HG03139 (cell line): Measurements from ENCODE around the gene SCN5A.

Experiments used
- ATAC-seq: cut with Tn5 transposase; IDR thresholded peaks from one replicate; pipeline ENCODE4 v1.9.1; 2021; ENCODE audit not compliant: unreplicated experiment

Gene SCN5A

DNA sequence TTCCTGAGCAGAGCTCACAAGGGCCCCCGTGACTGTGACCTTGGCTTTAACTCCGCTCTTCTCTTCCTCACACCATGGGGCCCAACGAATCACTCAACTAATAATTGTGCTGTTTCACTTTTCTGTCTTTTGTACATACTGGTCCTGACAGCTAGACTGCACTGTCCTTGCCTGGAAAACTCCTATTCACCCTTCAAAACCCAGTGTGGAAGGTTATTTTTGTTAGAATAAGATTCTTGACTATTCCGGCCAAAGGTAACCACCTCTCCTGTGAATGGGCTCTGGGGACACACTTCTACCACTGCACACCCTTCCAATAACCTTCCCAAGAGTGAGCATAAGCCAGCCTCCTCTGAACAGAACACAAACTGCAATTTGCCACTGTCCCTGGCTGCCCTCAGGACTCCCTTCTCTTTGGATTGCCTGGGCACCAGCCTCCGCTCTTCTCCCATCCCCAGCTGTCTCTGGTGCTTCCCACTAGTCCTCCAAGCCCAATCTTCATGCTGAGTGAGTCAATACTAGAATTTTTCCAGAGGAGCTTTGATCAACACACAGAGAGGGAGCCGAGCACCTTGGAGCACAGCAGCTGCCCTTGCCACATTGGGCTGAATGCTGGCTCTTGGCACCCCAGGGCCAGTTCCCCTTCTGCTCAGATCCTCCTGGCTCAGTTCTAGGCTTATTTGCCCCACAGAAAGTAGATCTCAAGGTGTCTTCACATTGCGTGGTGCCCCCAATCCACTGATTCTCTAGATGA, 2.1 kb downstream of the SCN5A start:
- ATAC-seq = no peak

DNA sequence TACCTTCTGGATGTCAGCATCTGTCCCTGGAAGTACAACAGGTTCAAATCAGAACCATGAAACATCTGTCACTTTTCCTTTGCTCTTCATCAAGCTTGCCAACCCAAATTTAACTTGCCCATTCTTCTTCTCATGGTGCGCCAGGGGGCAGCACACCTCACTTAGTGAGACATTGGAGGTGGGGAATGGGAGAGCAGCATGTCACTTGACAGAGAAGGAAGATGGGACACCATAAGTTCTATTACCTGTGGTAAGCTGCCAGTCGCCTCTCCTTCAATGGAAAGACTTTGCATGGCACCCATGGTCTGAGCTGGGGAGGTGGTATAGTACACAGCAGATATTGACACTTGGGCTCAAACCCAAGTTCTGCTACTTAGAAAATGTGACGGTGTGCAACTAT, 2.9 kb downstream of the SCN5A start:
- no peak for ATAC-seq

DNA sequence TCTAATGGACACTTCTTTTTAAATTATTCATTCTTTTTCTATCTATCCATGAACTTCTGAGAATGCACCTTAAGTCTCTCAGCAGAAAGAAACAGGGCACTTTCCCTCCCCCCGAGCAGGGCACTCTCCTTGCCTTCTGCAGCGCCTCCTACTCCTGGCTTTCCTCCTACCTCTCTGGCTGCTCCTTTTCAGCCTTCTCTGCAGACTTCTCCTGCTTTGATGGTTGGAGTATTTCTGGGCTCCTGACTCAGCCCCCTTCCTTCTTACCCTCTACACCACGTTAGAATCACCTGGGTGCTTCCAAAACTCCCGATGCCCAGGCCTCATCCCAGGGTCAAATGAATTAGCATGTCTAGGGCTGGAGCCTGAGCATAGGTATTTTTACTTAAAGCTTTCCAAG, 3.4 kb downstream of the SCN5A start:
- ATAC-seq = no peak

DNA sequence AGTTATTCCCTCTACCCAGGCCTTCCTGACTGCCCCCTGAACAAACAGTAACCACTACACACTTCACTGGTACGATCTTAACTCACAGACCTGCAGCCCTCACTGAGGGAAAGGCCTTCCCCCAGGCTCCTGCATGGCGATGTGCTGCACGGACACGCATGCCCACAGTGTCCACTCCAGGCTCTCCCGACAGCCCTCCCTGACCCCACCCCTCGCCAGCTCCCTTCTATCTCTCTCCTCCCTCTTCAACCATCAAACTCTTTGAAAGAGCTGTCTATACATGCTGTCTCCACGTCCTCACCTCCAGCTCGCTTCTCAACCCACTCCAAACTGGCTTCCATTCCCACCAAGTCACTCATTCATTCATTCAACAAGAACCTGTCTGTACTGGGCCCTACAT, 3.9 kb downstream of the SCN5A start:
- no peak for ATAC-seq

DNA sequence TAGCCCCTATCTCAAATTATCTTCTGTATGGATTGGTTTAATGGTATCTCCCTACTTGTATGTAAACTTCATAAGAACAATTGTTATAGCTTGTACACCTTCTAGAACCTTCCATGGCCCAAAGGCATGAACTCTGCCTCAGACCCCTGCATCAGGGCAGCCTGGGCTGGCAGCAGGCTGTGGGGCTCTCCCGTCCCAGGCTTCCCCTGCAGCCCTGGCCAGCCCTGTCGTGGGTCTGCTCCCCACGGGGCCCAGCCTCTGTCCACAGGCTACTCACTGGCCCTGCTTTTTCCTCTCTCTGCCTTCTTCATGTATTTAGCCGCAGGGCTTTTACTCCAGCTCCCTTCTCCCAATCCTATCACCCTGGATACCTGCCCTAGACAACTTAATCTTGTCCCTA, 4.4 kb downstream of the SCN5A start:
- no peak for ATAC-seq

DNA sequence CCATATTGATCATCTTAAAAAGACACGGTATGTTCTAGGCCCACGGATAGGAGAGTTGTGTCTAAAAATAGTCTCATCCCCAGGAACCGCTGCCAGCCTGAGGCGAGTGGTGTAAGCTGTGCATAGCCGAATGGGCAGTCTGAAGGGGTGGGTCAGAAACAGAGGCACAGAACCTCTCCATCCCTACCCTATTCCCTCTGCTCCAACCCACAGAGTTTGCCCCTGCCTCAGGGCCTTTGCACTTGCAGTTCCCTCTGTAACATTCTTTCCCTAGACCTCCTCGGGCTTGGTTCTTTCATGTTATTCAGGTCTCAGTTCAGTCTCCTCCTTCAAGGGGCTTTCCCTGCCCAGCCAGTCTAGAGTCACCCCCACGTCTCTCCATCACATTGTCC, 4.8 kb downstream of the SCN5A start:
- ATAC-seq = no peak

DNA sequence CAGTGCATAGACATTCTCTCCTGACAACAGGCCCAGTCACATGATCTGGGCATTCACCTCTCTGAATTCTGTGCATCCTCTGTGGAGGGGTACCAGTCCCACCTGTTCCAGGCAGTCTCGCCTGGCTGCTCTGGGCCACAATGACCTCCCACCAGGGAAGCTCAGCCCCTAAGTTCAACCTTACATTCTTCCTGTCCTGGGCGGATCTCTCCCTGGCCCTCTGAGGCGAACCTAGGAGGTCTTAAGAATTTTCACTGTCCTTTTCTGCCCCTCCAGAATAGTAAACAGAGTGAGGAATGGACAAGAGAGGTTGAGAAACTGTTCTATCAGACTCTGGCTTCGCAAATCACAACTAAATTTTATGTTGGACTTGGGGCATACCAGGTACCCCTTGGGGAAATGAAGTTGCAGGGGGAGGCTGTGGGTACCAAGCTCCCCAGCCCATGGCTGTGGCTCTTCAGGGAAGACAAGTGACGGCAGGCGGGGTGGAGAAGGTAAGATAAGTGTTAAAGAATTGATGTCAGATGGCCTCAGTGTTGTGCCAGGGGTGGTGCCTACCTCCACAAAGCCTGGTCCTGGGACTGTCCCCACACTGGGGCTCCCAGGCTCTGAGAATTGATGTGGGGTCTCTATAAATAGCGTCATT, 5.3 kb downstream of the SCN5A start:
- no peak for ATAC-seq

DNA sequence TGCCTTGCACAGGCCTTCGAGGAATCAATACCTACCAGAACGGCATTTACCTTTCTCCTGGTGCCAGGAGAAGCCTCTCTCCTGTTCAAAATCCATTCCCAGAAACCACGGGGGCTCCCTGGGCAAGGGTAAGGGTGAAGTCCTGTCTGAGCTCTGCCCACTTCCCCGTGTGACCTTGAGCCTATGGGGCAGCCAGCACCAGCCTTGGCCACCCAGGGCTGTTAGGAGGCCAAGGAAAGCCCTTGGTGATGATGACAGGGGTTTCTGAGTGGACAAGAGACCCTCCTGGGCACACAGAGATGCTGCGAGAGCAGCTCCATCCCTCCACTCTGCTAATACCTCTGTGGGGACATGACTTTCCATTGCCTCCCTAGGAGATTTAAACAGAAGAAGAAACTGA, 5.9 kb downstream of the SCN5A start:
- ATAC-seq = no peak

DNA sequence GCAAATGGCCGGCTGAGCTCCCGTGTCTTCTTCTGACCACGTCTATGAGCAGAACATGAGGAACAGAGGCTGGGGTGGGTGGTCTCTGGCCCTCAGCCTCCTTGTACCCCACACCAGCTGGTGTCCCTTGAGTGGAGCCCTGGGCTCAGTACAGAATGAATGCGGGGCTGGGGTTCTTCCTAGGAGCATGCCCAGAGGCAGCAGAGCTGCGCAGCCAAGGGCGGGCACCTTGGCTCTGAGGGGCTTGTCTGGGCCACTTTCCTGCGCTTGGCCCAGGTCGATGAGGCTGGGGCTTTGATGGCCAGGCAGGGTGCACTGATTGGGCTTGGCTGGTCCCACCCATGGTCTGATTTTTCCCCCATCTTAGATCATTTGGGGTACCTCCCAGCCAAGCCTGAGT, 6.4 kb downstream of the SCN5A start:
- no peak for ATAC-seq

DNA sequence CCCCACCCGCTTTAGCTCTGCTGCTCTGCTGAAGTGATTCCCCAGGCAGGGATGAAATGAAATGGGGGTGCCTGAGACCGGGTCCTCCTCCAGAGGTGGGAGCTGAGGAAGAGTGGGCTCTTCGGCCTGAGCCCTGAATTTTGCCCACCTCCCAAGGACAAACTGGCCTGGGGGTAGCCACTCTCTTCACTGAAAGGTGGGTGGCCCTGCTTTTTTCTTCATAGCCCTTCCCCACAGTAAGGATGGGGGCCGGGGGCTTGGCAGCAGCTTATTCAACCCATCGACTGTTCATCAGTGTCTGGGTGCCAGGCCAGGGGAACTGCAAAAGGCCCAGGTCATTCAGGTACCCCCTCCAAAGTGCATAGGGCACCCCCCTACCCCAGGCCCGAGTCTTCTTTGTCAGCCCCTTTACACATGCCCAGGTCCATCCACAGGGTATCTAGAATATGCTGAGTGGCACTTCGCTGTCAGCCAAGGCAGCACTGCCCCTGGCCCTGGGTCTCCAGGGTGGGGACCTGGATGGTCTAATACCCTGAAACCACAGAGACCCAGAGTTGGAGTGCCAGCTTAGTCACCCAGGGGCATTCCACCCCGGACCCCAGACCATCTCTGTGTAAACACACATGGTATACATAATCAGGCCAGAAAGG, 7.9 kb downstream of the SCN5A start:
- no peak for ATAC-seq

DNA sequence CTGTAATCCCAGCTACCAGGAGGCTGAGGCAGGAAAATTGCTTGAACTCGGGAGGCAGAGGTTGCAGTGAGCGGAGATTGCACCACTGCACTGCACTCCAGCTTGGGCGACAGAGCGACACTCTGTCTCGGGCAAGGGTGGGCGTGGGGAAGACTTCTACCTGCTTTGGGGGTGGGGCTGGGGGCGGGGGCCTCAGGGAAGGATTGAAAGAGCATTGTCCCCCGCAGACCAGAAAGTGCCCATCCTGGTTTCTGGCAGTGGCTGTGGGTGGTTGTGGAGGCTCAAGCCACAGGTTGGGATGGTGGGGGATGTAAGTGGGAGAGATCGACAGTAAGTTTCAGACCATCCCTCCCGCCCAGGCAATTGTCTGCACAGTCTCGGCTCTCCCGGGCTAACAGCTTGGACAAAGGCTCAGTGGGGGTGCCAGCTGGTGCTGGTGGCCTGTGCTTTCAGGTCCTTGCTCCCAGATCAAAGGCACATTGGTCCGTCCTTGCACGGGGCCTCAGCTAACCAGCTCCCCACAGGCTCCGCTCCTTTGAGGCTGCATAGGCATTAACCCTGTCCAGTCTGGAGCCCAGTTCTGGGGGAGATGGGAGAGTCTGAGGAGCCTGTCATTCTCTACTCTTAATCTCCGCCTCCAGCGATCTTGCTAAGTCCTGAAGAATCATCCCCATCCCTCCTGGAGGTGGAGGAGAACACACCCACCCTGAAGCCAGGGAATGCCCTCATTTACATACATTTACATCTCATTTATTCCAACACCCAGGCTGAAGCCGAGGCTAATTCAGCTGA, 8.6 kb downstream of the SCN5A start:
- ATAC-seq = no peak

DNA sequence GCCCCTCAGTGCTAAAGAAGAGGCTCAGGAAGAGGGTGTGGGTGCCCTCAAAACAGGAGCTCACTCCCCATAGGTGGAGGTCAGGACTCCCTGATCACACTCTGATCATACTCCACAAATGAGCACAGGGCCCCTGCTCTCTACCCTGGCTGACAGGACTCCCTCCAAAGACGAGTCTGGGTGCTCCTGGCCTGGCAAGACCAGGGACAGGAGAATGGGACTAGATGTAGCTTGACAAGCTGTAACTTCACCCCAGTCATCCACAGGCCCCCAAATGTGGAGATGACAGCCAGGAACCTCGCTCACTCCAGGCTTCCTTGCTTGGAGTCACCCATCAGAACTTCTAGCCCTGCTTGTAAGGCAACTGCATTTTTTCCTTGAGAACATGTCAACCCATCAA, 11.1 kb downstream of the SCN5A start:
- no peak for ATAC-seq

DNA sequence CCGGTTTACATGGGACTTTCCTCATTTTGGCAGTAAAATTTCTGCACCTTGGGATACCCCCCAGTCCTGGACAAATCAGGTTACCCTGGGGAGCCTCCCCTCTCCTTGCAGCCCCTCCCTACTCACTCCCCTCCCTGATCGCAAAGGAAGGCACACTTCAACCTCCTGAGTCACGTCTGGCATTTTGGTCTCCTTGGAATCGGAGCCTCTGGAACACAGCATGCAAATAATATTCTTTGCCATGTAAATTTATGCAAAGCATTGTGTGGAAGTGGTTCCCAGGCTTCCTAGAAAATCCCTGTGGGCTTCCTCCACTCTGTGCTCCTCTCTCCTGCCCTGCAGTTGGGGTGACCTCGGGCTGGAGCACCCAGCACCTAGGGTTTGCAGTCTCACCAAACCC, 11.6 kb downstream of the SCN5A start:
- no peak for ATAC-seq

DNA sequence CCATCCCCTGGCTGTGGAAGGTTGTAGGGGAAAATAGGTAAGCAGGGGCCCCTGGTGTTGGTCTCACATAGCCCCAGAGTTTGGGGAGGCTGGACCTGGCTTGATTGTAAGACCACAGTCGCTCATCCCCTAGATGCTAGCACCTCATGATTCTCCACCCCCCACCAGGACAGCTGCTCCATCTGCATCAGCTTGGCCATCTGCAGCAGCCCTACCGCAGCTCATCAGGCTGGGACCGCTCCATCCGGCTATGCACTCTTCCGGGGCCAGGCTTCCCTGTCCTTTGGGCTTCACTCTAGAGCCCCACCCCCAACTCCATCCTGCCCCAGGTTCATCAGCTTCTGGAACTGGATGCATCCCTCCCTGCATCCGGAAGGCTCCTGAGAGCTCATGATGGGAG, 12.6 kb downstream of the SCN5A start:
- ATAC-seq = no peak

DNA sequence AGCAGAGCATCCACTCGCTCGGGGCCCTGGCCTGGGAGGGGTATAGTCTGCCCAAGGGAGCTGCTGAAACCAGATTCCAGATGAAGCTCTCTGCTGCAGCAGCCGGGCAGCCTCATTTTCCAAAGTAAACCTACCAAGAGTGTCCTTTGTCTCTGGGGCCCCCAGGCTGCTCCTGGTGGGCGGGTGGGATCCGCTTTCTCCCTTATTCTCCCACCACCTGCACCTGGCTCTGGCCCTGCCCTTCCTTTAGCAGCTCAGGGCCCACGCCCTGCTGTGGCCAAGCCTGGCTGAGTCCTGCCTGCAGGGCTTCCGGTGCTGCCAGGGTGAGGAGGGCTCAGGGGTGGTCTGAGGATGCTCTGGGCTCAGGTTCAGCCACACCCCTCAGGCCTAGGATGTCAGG, 13.0 kb downstream of the SCN5A start:
- no peak for ATAC-seq

DNA sequence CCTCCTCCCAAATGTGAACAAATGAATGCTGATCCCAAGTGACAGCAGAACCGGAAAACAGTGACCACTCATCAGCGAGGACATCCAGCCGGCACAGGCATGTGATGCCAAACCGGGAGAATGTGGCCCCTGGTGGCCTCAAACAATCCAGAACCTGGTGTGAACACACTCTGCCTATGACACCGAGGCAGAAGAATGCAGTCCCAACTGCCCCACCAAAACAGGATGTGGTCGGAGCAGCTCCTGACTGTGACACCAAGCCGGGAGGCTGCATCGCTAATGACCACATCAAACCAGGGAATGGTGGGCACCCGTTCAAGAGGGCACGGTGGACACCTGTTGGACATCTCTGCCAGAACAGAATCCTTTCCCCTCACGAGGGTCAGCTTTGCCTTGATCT, 15.4 kb downstream of the SCN5A start:
- no peak for ATAC-seq

DNA sequence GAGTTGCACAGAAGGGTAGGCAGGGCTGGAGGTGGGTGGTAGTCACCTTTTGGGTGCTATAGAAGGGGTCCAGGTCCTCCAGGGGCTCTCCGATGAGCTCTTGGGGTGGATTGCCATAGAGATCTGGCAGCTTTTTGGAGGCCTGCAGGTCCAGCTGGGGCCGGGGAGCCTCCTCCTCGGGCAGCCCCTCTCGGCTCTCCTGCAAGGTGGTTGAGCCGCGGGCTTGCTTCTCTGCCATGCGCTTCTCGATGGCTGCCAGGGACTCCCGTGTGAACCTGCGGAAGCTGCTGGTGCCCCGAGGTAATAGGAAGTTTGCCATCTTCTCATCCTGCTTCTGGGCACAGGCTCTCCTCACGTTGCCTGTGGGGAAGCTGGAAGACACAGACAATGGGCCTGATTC, 16.5 kb downstream of the SCN5A start:
- no peak for ATAC-seq

DNA sequence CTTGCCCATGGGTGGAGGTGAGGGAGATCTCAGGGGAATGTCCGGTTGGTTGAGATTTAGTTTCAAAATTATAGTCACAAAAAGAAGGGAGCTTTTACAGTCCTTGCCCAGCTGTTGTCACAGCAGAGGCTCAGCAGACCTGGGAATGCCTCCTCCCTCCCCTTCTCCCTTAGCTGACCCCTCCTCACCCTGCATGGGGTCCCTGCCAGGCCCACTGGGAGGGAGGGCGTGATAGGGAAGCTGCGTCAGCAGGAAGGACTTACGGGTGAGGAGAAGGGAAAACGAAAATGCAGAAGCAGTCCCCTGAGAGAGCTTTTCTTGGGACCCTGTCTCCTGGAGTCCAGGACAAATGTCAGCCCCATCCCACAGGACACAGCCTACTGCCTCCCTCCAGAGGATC, 18.9 kb downstream of the SCN5A start:
- ATAC-seq = no peak

DNA sequence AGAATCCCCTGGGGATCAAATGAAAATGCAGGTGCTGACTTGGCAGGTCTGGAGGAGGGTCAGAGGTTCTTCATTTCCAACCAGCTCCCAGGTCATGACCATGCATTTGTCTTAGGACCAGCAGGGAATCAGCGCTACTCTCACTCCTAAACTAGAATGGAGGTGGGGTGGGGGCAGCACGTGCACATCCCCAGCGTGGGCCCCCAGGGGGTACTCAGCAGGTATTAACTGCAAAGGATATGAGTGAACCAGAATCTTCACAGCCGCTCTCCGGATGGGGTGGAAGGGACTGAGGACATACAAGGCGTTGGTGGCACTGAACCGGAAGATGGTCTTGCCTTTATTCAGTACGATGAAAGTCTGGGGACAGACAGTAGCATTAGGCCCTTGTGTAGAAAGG, 19.4 kb downstream of the SCN5A start:
- no peak for ATAC-seq

DNA sequence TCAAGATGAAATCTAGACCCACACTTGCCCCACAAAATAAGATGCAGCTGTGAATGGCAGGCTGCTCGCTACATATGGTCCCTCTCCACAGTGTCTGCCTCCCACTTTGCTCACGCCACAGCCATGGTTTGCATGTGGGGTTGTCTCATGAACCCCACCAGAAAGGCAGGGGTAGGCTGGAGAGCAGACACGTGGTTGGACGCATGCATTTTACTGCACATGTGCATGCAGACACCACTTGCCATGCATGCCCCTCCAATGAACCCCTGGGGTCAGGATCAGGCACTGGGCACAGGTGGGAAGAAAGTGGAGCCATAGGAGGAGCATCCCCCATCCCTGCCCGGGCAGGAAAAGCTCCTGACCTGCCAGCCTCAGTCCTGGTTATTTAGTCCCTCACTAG, 20.7 kb downstream of the SCN5A start:
- ATAC-seq = no peak

DNA sequence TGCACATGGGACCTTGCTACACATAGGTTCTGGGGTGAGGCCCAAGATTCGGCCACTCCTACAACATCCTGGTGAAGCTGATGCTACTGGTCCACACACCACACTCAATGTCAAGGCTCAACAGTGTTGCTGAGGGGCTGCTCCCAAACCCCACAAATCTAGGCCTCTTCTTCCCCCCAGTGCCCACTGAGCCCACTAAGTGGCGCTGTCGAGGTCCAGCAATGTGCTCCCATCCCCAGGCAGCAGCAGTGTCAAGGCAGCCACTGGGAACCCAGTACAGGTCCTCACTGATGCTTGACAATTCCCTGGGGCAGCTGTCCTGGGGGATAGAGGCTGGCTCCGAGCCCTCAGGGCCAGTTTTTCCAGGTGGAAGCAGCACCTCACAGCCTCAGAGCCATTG, 21.5 kb downstream of the SCN5A start:
- no peak for ATAC-seq

DNA sequence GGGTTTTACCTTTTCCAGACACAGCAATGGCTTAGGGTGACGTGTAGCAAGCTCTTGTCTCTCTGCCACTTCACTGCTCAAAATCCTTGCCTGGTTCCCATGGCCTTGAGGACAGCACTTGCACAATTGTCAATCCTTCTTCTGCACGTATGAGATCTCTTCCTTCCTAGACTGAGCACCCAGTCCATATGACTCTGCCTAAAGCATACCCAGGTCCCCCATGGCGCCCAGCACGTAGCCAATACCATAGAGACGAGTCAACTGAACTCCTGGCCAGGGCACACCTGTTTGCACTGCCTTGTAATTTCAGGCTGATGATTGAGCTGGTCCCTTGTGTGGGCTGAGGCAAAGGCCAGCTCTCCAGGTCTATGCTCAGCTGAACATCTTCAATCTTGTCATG, 23.3 kb downstream of the SCN5A start:
- no peak for ATAC-seq
